HG02981 (cell line): ENCODE measurements around the gene CSNK2B.

Experiments used
- ATAC-seq: cut with Tn5 transposase; IDR thresholded peaks from one replicate; pipeline ENCODE4 v1.9.1; 2021; ENCODE audit warnings: mild to moderate bottlenecking, moderate library complexity; ENCODE audit not compliant: unreplicated experiment

Gene CSNK2B

DNA sequence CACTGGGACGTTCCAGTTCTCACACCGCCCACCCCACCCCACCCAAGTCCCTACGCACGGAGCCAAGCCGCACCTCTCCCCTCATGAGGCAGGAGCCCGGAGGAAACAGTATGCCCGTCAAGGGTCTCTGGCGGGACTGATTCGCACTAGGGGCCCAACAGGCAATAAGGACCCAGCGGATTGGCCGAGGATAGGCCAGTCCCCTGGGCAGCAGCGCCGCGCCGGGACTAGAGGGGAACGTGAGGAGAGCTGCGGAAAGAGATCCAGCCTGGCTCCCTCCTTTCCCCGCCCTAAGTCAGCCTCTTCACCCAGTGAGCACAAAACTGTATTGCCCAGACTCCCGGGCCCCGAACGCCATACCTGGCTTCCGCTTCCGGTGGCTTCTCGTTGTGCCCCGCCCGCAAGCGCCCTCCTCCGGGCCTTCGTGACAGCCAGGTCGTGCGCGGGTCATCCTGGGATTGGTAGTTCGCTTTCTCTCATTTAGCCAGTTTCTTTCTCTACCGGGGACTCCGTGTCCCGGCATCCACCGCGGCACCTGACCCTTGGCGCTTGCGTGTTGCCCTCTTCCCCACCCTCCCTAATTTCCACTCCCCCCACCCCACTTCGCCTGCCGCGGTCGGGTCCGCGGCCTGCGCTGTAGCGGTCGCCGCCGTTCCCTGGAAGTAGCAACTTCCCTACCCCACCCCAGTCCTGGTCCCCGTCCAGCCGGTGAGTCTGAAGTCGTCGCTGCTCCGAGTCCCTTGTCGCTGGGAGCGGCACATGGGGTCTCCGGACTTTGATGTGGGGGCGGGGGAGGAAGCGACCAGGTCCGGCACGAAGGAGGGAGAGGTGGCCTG is at the start of gene CSNK2B:
Gene CSNK2B, plus strand, starts transcription at position 580 of the 836 bp plus-strand sequence. CDS start 752 bp downstream, outside the sequence.
- peak; percentile 78 for ATAC-seq

DNA sequence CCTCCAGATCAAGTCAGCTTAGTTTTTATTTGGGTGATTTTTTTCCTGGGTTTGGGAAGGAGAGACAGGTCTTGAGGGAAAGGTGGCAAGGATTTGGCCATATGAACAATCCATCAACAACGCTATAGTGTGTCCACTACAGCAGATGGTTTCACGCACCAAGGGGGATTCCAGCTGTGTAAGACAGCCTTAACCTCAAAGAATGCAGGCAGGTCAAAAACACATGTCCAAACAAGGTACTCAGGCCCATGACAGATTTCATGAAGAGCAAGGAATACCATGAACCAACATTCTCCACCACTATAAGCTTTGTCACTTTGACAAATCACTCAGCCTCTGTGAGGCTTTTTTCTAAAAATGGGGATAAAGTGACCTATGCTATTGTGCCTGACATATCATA is 48.9 kb upstream of the CSNK2B start:
- no peak for ATAC-seq

- ATAC-seq: peak; percentile 79
Observed at GRCh38 chr6:31619805-31620585, 45.9 kb upstream of the CSNK2B start.

DNA sequence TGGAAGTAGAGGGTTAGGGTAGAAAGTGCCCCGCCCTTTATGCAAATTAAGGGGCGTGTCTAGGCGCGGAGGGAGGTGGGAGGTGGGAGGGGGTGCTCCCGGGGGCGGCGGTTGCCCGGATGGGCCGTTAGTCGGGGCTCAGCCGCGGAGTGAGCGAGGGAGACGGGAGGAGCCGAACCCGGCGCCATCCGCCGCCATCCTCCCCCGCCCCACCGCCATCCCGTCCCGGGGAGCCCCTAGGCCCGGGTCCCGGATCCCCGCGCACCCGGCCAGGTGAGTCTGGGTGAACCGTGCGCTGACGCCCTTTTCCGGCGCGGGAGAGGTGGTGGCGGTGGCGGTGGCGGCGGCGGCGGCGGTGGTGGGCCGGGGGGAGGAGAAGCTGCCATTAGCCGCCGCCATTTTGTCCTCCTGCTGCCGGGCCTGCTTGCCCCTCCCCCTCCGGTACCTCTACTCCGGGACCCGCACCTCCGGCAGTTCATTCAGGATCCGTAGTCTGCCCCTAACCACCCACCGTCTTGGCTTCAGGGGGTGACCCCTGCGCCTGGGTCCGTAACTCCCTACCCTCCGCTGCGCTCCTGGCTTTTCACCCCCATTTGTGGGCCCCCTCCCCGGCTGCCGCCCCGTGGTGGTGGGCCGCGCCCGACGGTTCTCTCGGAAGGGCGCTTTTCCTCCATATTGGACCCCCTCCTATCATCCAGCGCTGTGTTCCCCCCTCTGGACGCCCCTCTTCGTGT is 45.1 kb upstream of the CSNK2B start, which contains the start of gene PRRC2A:
Gene PRRC2A, plus strand, starts transcription at position 130 of the 734 bp plus-strand sequence. CDS start 2,075 bp downstream, outside the sequence.
- ATAC-seq: peak; percentile 49

- no peak for ATAC-seq
Observed at GRCh38 chr6:31621320-31621939, 44.5 kb upstream of the CSNK2B start.

GRCh38 chr6:31621991-31622390 is 43.9 kb upstream of the CSNK2B start:
- no peak for ATAC-seq

DNA sequence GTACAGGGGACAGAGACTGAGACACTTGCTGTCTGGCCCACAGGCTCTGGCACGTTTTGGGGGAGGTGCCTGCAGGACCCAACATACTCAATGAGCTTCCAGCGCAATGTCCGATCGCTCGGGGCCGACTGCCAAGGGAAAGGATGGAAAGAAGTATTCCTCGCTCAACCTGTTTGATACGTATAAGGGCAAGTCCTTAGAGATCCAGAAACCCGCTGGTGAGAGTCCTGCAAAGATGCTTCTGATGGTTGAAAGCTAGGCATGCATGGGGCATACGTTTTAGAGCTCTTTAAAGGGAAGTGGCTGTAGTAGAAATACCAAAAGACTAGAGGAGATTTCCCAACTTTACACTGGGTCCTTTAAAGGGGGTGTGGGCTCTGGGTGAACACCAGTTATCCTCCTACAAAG is 43.2 kb upstream of the CSNK2B start:
- no peak for ATAC-seq

- ATAC-seq: no peak
Observed at GRCh38 chr6:31624070-31624469, 41.8 kb upstream of the CSNK2B start.

DNA sequence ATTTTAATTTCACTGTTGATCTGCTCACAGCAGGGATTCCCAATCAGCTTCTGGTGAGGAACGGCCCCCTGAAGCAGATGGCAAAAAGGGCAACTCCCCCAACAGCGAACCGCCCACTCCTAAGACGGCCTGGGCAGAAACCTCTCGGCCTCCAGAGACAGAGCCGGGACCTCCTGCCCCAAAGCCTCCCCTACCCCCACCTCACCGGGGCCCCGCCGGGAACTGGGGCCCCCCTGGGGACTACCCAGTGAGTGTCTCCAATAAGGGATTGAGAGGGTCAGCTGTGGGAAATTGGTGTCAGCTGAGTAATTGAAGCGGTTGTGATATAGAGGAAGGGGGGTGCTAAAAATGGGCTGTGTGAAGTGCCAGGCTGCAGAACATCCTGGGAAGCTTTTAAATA is 38.9 kb upstream of the CSNK2B start:
- no peak for ATAC-seq

GRCh38 chr6:31627690-31628287 is 38.1 kb upstream of the CSNK2B start:
- ATAC-seq: no peak

- ATAC-seq: no peak
Observed at GRCh38 chr6:31629014-31629413, 36.9 kb upstream of the CSNK2B start.

DNA sequence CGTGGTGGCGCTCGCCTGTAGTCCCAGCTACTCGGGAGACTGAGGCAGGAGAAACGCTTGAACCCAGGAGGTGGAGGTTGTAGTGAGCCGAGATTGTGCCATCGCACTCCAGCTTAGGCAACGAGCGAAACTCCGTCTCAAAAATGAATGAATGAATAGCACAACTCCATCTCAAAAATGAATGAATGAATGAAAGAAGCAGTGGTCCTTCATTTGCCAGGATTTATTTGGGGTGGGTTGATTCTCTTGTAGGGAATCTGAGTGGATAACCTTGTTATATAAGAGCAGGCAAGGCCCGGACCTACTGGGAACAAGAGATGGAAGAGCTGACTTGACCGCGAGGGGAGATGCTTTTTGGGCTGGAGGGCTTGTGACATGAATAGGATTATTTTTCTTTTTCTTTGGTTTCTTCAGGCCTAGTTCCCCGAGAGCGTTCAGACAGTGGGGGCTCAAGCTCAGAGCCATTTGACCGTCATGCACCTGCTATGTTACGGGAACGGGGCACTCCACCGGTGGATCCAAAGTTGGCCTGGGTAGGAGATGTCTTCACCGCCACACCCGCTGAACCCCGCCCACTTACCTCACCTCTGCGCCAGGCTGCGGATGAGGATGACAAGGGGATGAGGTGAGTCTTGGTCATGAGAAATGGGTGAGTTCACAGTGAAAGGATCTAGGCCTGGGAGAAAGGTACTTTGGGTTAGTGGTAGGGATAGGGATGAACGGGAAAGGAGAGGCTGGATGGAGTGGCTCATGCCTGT is 35.5 kb upstream of the CSNK2B start:
- ATAC-seq: no peak

GRCh38 chr6:31631209-31631608 is 34.7 kb upstream of the CSNK2B start:
- no peak for ATAC-seq

DNA sequence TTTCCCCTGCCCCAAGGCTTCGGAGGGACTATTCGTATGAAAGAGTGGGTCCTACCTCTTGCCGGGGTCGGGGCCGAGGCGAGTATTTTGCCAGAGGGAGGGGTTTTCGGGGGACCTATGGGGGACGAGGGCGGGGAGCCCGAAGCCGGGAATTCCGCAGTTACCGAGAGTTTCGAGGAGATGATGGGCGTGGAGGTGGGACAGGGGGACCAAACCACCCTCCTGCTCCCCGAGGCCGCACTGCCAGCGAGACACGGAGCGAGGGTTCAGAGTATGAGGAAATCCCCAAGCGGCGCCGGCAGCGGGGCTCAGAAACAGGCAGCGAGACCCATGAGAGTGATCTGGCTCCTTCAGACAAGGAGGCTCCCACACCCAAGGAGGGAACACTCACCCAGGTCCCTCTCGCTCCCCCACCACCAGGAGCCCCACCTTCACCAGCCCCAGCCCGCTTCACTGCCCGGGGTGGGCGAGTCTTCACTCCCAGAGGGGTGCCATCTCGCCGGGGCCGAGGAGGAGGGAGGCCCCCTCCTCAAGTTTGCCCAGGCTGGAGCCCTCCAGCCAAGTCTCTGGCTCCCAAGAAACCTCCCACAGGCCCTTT is 34.1 kb upstream of the CSNK2B start:
- ATAC-seq: no peak

- no peak for ATAC-seq
Observed at GRCh38 chr6:31632279-31632946, 33.5 kb upstream of the CSNK2B start.

DNA sequence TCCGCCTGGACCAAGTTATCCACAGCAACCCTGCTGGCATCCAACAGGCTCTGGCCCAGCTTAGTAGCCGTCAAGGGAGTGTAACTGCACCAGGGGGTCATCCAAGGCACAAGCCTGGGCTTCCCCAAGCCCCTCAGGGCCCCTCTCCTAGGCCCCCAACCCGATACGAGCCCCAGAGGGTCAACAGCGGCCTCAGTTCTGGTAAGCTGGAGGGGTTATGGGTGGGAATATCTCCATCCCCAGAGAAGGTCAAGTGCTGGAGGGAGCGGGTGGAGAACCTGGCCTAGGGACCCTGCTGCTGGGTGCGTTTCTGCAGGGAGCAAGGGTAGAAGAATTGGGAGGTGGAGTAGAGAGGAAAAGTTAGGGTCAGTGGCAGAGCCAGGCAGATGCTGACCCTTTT is 32.4 kb upstream of the CSNK2B start:
- no peak for ATAC-seq

DNA sequence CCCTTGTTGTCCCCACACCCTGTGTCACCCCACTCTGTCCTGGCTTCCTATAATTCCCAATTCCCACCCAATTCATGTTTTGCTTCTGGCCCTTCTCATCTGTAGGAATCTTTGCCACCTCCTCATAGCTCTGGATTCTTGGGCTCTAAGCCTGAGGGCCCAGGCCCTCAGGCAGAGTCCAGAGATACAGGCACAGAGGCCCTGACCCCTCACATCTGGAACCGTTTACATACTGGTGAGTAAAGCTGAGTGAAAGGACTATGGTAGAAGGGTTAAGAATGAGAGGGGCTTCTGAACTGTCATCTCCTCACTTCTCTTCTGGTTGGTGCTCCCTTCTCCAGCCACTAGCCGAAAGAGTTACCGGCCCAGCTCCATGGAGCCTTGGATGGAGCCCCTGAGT is 31.7 kb upstream of the CSNK2B start:
- no peak for ATAC-seq

- no peak for ATAC-seq
Observed at GRCh38 chr6:31634969-31635575, 30.8 kb upstream of the CSNK2B start.
